GM18499 (cell line): Measurements from ENCODE around the gene MDH1B.
"Not testable (repeated sequence)": the region's sequence is repeated elsewhere in the genome, so short reads cannot be mapped to it uniquely, and the experiment has no call there.

ENCODE experiments used
- ATAC-seq: cut with Tn5 transposase; IDR thresholded peaks from one replicate; pipeline ENCODE4 v1.9.1; 2021; ENCODE audit warnings: moderate number of reproducible peaks; ENCODE audit not compliant: insufficient read depth, unreplicated experiment

Gene MDH1B

GRCh38 chr2:206765242-206766056 lies at the start of gene MDH1B, which contains the start of gene FASTKD2:
TSS of gene MDH1B (minus strand) at chr2:206765328. CDS start at chr2:206765271, 57 bp downstream.
TSS of gene FASTKD2 (plus strand) at chr2:206765606. CDS start at chr2:206766694, 1,088 bp downstream.
- peak; percentile 79 for ATAC-seq

- ATAC-seq, result no peak
Measured at GRCh38 chr2:206814498-206814897, 49.4 kb upstream of the MDH1B start.

- not testable (repeated sequence) for ATAC-seq
Measured at GRCh38 chr2:206812471-206812870, 47.3 kb upstream of the MDH1B start.

DNA sequence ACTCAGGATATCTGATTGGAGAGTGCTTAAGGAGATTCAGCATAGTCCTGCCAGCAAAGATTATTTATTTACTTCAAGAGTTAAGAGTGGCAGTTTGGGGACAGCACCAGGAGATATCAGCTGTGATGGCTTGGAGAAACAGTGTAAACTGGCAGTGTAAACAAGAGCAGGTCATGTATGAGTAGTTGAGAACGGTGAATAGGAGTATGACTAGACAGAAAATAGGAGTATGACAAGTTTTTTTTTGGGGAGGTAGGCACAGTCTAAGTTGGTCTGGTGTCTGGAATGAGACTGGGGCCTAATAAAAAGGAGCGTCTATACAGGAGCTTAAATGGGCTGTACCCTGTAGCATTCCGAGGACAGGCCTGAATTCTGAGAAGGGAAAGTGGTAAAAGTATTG lies 42.5 kb upstream of the MDH1B start:
- not testable (repeated sequence) for ATAC-seq

DNA sequence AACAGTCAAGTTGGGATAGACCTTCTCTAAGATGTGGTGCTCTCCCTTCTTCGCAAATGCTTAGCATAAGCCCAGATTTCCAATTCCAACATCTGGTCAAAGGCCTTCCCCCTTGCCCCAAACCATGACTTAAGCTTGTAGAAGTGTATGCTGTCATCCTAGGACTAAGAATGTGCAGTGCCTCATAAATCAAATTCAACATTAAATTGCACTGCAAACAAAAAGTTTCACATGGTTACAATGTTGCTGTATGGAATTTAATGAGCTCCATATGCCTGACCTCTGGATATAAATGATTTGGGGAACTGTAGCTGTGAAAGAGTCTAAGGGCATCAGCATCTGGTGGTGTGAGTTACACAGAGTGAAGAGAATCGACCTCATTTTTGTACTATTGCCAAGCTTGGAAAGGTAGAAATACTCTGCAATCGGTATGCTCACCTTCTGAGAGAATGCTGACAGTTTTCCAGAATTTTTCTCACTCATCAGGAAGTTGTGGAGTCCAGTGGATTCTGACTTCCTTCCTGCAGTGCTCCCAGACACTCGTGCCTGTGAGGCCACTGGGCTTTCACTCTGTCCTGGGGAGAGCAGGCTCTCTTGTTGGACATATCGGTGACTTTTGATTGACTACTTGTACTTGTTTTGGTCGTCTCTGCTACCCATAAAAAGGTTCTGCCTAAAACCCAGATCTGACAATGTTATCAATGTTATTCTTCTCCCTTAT lies 40.9 kb upstream of the MDH1B start:
- ATAC-seq, result no peak

DNA sequence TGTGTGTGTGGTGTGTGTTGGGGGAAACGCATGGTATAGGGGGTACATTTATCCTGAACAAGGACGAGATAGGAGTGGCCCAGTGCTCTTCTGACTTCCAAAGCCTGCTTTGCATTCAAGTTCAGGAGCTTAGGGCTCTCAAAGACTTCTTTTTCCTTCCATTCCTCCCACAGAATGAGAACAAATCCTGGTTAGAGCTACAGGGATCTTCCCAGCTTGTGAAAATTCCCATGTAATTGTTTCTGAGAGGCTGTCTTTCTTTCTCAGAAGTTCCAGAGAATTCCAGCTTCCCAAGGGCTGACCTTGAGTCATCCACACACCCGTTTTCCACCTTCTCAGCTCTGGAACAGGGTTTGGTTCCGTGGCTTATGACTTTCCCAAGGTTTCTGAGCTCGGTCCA lies 39.2 kb upstream of the MDH1B start:
- no peak for ATAC-seq

- ATAC-seq, result no peak
Measured at GRCh38 chr2:206802654-206803514, 37.8 kb upstream of the MDH1B start.

GRCh38 chr2:206801418-206802189 lies 36.5 kb upstream of the MDH1B start:
- no peak for ATAC-seq

DNA sequence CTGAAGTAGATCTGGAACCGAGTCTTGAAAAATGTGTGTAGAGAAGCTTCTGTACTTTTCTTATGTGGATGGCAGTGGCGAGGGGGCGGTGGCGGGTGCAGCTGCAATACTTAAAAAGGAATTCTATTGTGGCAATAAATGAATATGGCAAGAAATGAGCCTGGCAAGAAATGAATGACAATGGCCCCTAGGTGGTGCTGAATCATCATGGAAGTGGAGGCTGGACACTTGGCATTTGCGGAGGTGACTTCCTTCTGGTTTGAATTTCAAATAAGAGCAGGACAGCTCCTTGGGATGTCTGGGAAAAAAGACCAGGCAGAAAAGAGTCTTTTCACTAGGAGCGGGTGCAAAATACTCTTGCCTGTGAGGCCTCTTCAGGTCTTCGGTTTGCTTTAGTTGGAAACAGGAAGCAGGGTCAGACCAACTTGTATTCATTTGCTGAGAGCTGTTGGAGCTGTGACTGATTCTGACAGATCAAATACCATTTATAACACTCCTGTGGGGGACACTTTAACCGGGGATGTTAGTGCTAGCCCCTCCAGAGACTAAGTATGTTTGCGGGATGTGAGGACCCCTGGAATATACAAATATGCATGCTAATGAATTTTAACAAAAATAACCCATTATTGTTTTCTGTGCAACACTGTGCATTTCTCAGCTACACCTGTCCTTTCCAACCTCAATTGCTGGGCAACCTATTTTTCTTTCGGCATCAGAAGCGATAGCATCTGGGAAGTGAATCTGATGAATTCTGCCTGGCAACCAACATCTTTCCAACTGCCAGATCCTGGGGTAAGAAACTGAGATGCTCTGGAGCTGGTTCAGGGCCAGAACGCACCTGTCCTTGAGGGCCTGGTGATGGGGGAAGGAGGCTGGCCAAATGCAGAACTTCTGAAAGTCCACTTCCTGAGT lies 35.6 kb upstream of the MDH1B start:
- no peak for ATAC-seq

DNA sequence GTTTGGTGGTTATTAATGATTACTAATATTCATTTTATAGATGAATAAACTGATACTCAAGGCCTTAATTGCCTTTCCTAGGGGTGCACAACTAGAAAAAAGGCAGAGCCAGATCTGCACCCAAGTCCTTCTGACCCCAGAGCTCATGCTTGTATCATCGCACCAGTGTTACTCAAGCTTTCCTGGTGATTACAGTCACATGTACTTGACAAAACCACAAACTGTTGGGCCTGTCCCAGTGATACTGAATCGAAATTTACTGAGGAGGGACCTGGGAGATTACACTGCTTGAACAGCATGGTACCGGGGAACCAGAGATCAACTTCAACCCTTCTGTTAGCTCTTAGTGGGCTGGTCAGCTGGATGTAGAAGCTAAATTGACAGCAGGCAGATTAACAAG lies 34.0 kb upstream of the MDH1B start:
- no peak for ATAC-seq

GRCh38 chr2:206798000-206798399 lies 32.9 kb upstream of the MDH1B start:
- ATAC-seq, result peak; percentile 67

GRCh38 chr2:206797376-206797775 lies 32.2 kb upstream of the MDH1B start:
- ATAC-seq, result no peak

DNA sequence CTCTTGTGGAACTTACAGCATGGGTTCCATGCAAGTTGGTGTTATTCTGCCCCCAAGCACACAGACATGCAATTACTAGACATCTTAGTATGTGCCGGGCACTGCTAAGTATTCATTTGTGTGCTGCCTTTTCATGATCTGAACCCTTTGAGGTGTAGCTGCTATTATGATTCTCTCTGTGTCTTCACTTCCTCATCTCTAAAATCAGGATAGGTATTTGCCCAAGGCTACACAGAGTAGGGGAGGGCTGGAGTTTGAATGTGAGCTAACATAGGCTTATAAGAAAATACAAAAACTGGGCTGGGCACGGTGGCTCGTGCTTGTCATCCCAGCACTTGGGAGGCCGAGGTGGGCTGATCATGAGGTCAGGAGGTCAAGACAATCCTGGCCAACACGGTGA lies 27.5 kb upstream of the MDH1B start:
- ATAC-seq, result no peak

- ATAC-seq, result no peak
Measured at GRCh38 chr2:206790311-206790935, 25.3 kb upstream of the MDH1B start.

DNA sequence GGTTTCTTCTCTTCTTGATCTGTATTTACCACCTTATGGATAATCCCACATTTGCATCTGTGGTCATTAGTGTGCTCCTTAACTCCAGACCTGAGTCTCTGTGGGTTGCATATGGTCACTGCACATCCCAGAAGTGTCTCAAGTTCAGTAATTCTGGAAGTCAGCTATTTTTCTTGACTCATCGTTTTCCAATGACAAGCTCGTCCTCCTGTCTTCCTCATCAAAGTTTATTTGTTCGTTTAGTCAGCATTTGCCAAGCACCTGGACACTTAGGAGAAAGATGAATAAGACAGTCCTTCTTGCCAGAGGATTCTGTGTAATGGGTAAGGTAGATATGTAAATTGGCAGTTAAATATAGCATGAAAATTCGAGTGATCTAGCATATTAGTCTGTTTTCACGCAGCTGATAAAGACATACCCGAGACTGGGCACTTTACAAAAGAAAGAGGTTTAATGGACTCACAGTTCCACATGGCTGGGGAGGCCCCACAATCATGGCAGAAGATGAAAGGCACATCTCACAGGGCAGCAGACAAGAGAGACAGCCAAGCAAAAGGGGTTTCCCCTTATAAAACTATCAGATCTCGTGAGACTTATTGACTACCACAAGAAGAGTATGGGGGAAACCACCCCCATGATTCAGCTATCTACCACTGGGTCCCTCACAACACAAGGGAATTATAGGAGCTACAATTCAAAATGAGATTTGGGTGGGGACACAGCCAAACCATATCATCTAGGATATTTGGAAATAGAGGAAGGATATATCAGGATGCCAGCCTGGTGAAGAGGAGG lies 19.6 kb upstream of the MDH1B start:
- no peak for ATAC-seq

GRCh38 chr2:206783718-206784117 lies 18.6 kb upstream of the MDH1B start:
- ATAC-seq, result no peak

- ATAC-seq, result no peak
Measured at GRCh38 chr2:206780671-206781070, 15.5 kb upstream of the MDH1B start.

- ATAC-seq, result no peak
Measured at GRCh38 chr2:206776432-206776831, 11.3 kb upstream of the MDH1B start.
